Esophagus squamous epithelium (tissue), 5 donors: ENCODE measurements around the gene C2orf92. TPM values are rescaled to one million over a fixed set of nuclear protein-coding genes. Genes with fewer than 3 reads are reported as not detected.

ENCODE experiments used
- DNase-seq: peaks from one replicate; lab custom pipeline; 2025; lab: John Stamatoyannopoulos, UW
- H3K27ac ChIP-seq, 4 donors: fragments of 200-600 bp; sonication (generic); one replicate each; pipeline ENCODE4 v1.5.1; 2016 to 2019; ENCODE audit warnings: mild to moderate bottlenecking in 1 of 4
- H3K27me3 ChIP-seq, 4 donors: fragments of 200-600 bp; sonication (generic); 1 replicate in 3 of 4; 2 replicates in 1 of 4; pipeline versions ENCODE4 v1.5.1 to v1.6.0; 2017 to 2021; ENCODE audit warnings: antibody characterized with exemption in 1 of 4
- H3K36me3 ChIP-seq, 3 donors: fragments of 200-600 bp; sonication (generic); one replicate each; pipeline ENCODE4 v1.5.1; 2016 to 2019
- H3K4me1 ChIP-seq, 3 donors: fragments of 200-600 bp; sonication (generic); one replicate each; pipeline ENCODE4 v1.5.1; 2017 to 2019
- H3K4me3 ChIP-seq, 4 donors: fragments of 200-600 bp; sonication (generic); 1 replicate in 3 of 4; 2 replicates in 1 of 4; pipeline ENCODE4 v1.5.1; 2016 to 2019; ENCODE audit warnings: mild to moderate bottlenecking in 2 of 4, moderate library complexity in 1 of 4
- H3K9me3 ChIP-seq, 3 donors: fragments of 200-600 bp; sonication (generic); one replicate each; pipeline ENCODE4 v1.5.1; 2016 to 2019
- POLR2A ChIP-seq, 4 donors: fragments of 450-650 bp; IDR thresholded peaks; one replicate each; pipeline ENCODE4 v1.6.1; 2017; ENCODE audit warnings: antibody characterized with exemption in 4 of 4, mild to moderate bottlenecking in 4 of 4, moderate library complexity in 3 of 4
- WGBS, 2 donors: methylation state at CpG; one replicate each; pipeline ENCODE4 v1.1.5; 2018; 5-methylcytosine and 5-hydroxymethylcytosine counted together
- intact Hi-C: fragments of 100-400 bp; cut with DNase I; formaldehyde crosslinking; loops from one replicate; pipeline ENCODE4 v1.15.0; 2022
- small RNA-seq, 4 donors: library from RNA; depleted of rRNA; stranded (forward); fragments of <200 nt; gene quantifications; one replicate each; pipeline ENCODE3, GENCODE V24; 2016
- total RNA-seq, 4 donors: library from RNA; depleted of rRNA; stranded (reverse); fragments of >200 nt; gene quantifications; one replicate each; pipeline ENCODE4 v1.1.0, GENCODE V29; 2016
- TF ChIP-seq, protein P1 (sequence below), 6 experiments: fragments of 450-650 bp in 4 of 6; fragments of 200-600 bp in 2 of 6; sonication (generic) in 2 of 6; IDR thresholded peaks; one replicate each; pipeline ENCODE4 v1.5.1; 2016 to 2019; ENCODE audit warnings: antibody characterized with exemption in 6 of 6, mild to moderate bottlenecking in 4 of 6, moderate library complexity in 4 of 6
- donor health status: DM: yes; HTN: yes; CAD: no.

Gene C2orf92
- total RNA-seq, 4 donors from 2014 or later: 2.5 to 12.8 (median 2.5) TPM; not detected in 1

DNA sequence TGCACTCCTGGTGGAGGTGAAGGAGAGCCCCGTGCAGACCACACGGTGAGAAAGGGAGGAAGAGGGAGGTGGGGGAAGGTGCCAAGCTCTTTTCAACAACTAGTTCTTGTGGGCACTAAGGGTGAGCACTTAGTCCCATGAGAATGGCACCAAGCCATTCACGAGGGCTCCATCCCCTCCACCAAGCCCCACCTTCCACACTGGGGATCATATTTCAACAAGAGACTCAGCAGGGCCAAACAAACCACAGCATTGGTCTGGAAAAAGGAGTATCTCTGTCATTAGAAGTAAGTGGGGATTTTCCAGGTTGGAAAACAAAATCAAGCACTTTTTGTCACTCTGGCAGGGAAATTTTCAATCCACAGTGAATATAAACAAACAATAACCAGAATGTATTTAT is 82.2 kb downstream of the C2orf92 start:
- H3K4me1 ChIP-seq: peaks cover 9 to 44% (median 10%) of the 10 kb centered on the region in 3 donors
- H3K9me3 ChIP-seq: no peaks in the 10 kb centered on the region
- H3K4me3 ChIP-seq: no peak overlapping the region
- H3K27me3 ChIP-seq: no peaks in the 10 kb centered on the region
- H3K27ac ChIP-seq: no peak overlapping the region
- intact Hi-C loops: no loop called here
- TF ChIP-seq POLR2A (IDR thresholded peaks at IDR 0.05): no peak
- TF ChIP-seq, protein P1, sequence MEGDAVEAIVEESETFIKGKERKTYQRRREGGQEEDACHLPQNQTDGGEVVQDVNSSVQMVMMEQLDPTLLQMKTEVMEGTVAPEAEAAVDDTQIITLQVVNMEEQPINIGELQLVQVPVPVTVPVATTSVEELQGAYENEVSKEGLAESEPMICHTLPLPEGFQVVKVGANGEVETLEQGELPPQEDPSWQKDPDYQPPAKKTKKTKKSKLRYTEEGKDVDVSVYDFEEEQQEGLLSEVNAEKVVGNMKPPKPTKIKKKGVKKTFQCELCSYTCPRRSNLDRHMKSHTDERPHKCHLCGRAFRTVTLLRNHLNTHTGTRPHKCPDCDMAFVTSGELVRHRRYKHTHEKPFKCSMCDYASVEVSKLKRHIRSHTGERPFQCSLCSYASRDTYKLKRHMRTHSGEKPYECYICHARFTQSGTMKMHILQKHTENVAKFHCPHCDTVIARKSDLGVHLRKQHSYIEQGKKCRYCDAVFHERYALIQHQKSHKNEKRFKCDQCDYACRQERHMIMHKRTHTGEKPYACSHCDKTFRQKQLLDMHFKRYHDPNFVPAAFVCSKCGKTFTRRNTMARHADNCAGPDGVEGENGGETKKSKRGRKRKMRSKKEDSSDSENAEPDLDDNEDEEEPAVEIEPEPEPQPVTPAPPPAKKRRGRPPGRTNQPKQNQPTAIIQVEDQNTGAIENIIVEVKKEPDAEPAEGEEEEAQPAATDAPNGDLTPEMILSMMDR (IDR thresholded peaks at IDR 0.05): no peak
- DNase-seq: no peak
- peaks cover 0 to 27% (median 3%) of the 10 kb centered on the region in 3 donors for H3K36me3 ChIP-seq
- 22 to 67% methylated on average over 1 to 3 of the region's 3 CpGs for WGBS, 2 donors

Small RNA genes lying within 50 kb of the gene (small RNA-seq; reads per million reads assigned to genes)
- 0 reads per million in 4 donors for gene RNU4-8P

Other genes with a start within 250 kb of the C2orf92 start
- 10 to 100 TPM in 2 of 4 donors, 1 to 10 TPM in 2; 6.3 to 29.6 (median 9.2) TPM for gene ANKRD36B, start 79.8 kb upstream of the C2orf92 start, total RNA-seq
- 100 to 1,000 TPM; 350 to 487 (median 415) TPM for gene COX5B, start 23.7 kb upstream of the C2orf92 start, total RNA-seq
- 10 to 100 TPM; 29.3 to 57.8 (median 47.5) TPM for gene ACTR1B, start 5.7 kb upstream of the C2orf92 start, total RNA-seq
- gene ZAP70, start 43.9 kb downstream of the C2orf92 start, total RNA-seq: 1 to 10 TPM; 2.2 to 7.8 (median 3.3) TPM